GM18907 (cell line): ENCODE results near the gene DGKD.
A peak's percentile ranks its signal among the peaks of the same experiment; 100 is the strongest.
"Not testable (repeated sequence)": the region's sequence is repeated elsewhere in the genome, so short reads cannot be mapped to it uniquely, and the experiment has no call there.

Experiments
- ATAC-seq: cut with Tn5 transposase; IDR thresholded peaks from one replicate; pipeline ENCODE4 v1.9.1; 2021; ENCODE audit warnings: mild to moderate bottlenecking, moderate library complexity; ENCODE audit not compliant: unreplicated experiment

Gene DGKD

GRCh38 chr2:233353769-233354499, at the start of gene DGKD:
DGKD (plus strand) TSS chr2:233354494; CDS start chr2:233354519, 25 bp downstream.
- ATAC-seq, result peak; percentile 37

GRCh38 chr2:233307565-233307964, 46.7 kb upstream of the DGKD start, which contains the start of gene SAG:
SAG (plus strand) TSS chr2:233307816; CDS start chr2:233309190, 1,374 bp downstream.
- no peak for ATAC-seq

DNA sequence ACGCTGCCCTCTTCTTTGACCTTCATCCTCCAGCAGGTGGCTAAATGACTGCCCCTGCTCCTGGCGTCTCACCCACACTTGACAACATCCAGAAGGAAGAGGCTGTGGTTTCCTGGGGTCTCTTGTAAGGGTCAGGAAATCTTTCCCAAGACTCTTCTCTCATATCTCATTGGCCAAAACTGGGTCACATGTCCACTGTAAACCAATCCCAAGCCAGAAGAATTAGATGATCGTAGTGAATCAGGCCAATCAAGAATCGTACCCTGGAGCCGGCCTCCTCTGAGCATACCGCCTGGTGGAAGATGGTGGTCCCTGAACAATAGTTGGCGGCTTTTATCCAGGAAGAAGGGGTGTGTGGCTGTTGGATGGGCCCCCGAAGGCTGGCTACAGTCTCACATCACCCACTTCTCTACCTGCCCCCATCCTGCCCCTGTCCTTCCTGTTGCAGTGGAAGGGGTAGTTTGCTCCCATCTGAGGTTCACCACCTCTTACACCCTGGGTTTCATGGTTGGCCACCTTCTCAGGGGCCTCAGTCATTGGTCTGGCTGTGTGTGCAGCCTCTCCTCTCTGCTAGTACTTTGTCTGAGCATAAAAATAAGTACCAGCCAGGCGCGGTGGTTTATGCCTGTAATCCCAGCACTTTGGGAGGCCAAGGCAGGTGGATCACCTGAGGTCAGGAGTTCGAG, 42.9 kb upstream of the DGKD start:
- ATAC-seq, result no peak

- no peak for ATAC-seq
Measured at GRCh38 chr2:233312874-233313273, 41.4 kb upstream of the DGKD start.

- ATAC-seq, result no peak
Measured at GRCh38 chr2:233314180-233314925, 39.9 kb upstream of the DGKD start.

DNA sequence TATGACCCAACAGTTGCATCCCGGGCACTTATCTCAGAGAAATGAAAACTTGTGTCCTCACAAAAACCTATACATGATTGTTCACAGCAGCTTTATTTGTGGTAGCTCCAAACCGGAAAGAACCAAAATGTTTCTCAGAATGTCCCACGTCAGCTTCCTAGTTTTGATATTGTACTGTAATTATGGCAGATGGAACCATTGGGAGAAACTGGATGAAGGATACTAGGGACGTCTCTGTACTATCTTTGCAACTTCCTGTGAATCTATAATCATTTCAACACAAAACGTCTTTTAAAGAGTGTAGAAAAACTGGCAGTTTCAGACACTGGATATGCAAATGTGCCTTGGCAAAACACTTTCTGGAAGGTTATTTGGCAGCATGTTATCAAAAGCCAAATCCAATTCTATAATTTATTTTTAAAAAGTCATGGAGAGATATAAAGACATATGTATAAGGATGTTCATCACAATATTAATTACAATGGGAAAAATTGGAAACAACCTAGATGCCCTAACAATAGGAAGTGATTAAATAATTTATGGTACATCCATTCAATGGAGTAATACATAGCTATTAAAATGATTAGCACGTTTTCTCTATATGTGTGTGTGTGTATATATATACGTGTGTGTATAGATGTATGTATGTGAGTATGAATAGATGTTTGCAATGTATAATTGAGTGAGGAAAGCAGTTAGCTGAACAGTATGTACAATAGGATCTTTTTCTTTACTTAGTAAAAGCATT, 36.9 kb upstream of the DGKD start:
- ATAC-seq, result no peak

DNA sequence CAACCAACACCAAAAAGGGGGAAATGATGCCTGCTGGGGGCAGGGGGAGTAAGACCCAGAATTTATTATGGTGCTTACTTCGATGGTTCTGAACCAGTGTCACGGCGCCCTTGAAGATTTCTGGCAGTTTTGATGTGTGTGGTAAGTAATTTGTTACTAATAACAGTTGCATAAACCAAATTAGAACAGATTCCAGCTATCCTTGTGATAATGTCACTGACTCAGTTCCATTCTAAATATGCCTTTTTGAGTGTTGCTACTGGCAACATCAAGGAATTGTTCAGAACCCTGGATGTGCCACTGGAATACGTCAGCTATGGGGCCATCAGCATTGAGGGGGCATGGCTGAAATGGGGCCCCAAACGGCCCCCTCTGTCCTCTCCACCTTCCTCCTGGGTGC, 35.0 kb upstream of the DGKD start:
- ATAC-seq, result no peak

DNA sequence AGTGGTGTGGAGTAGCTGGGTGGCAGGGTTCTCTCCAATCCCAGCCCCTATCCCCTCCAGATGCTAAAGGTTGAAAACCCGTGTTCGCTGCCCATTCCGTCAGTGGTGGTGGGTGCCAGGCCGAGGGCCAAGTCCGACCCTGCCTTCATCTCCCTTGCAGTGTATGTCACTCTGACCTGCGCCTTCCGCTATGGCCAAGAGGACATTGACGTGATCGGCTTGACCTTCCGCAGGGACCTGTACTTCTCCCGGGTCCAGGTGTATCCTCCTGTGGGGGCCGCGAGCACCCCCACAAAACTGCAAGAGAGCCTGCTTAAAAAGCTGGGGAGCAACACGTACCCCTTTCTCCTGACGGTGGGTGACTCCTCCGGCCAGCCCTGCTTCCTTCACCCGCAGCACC, 33.8 kb upstream of the DGKD start:
- no peak for ATAC-seq

DNA sequence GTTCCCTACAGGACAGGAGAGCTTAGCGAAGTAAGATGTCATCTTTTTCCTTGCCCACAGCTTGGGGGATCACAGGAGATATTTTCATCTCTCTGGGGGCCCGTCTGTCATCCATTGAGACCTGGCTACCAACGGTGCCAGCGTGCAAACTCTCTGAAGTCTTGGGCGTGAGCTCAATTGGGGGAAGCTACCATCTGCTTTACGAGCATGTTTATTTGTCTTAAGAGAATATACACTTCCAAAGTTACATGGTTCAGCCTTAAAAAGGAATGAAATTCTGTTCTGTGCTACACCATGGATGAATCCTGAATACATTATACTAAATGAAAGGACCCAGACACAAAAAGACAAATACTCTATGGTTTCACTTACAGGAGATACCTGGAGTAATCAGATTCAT, 33.1 kb upstream of the DGKD start:
- no peak for ATAC-seq

GRCh38 chr2:233323851-233324250, 30.4 kb upstream of the DGKD start:
- no peak for ATAC-seq

GRCh38 chr2:233325256-233325655, 29.0 kb upstream of the DGKD start:
- no peak for ATAC-seq

DNA sequence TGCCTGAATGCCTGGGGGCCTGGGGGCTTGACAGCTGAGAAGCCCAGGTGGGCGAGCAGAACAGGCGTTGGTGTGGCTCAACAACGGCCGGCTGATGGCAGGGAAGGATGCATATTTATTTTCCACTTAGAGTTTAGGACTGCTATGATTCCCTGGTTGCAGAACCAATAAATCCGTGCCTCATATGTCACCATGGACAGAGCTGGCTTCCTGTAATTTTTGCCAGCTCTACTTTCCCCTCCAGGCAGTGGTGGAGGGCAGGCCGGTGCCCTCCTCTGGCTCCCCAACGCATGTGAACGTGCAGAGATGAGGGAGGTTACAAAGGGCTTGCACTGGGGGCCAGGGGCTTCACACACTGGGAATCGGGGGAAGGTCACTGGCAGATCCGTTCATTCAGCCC, 28.5 kb upstream of the DGKD start:
- no peak for ATAC-seq

DNA sequence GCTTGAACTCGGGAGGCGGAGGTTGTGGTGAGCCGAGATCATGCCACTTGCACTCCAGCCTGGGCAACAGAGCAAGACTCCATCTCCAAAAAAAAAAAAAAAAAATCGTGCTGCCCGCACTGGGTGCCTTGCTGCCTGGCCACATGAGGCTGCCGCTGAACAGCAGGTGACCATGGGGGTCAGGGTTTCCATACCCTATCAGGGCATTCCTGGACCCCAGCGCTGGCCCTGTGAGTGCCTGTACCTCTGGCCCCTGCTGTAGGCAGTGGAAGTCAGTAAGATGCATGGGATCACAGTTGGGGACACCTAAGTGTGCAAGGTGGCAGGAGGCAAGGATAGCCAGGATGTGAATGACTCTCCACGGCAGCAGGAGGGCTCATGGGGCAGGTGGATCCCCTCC, 27.8 kb upstream of the DGKD start:
- ATAC-seq, result no peak

DNA sequence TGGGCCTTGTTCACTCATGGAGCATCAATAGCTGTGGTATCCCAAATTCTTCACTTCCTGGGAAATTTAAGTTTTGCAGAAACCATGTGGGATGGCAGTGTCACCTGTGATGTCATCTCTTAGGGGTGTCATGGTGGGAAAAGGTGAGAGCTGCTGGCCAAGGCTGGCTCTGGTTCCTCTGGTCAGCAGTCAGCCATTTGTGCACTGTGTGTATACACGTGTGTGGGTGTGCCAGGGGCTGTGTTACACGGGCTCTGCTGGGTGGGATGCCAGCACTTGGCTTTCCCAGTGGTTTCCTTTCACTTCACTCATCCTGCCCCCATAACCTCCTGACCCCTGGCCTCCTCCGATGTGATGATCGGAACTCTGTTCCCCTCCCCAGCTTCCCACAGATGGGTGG, 25.4 kb upstream of the DGKD start:
- no peak for ATAC-seq

- no peak for ATAC-seq
Measured at GRCh38 chr2:233329489-233330135, 24.7 kb upstream of the DGKD start.

GRCh38 chr2:233331536-233331935, 22.8 kb upstream of the DGKD start:
- ATAC-seq, result peak; percentile 85

DNA sequence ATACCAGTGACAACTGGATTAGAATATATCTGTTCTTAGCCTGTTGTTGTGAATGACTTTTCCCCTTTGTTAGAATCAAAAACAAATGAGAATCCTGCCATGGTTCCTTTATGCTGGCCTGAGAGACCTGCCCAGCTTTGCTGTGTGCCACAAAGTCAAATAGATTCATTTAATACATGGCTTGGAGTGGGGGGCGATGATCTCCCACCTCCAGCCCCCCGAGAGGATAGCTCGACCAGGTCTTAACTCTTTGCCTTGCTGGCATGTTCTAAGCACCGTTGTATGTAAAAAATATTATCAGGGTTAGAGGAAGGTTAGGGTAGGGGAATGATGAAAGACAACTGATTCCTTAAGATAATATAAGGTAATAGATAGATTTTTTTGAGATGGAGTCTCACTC, 22.2 kb upstream of the DGKD start:
- ATAC-seq, result no peak

DNA sequence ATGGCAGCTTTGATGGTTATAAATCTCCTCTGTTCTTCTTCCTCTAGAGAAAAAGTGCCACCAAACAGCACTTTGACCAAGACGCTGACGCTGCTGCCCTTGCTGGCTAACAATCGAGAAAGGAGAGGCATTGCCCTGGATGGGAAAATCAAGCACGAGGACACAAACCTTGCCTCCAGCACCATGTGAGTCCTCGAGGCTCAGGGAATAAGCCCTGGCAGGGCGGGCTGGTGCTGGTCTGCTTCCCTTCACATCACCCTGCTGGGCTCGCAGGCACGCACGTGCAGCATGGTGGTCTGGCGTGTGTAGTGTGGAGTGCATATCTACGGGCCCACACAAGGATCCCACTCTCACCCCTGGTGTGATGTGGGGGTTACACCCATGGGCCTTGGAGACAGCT, 19.4 kb upstream of the DGKD start:
- ATAC-seq, result no peak

- not testable (repeated sequence) for ATAC-seq
Measured at GRCh38 chr2:233336091-233336490, 18.2 kb upstream of the DGKD start.

DNA sequence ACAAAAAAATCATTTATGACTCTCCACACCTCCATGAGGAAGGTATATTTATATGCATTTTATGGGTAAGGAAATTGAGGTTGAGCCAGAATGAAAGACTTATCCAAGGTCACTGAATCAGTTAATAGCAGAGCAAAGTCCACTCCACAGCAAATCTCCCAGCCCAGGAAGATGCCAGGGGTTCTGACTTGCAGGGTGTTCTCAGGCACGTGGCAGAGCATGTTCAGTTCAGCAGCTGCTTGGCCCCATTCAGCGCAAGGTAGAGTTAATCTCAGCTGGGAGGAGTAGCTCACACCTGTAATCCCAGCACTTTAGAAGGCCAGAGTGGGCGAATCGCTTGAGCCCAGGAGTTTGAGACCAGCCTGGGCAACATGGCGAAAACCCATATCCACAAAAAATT, 17.8 kb upstream of the DGKD start:
- ATAC-seq, result no peak

- ATAC-seq, result no peak
Measured at GRCh38 chr2:233338046-233338445, 16.2 kb upstream of the DGKD start.
